PC-9 (cell line): ENCODE data around the gene RAB31. TPM values are rescaled to one million over a fixed set of nuclear protein-coding genes. Genes with fewer than 3 reads are reported as not detected.

Experiments
- BruUV-seq: library from RNA; stranded (reverse); fragments of 400-500 nt; replicated peaks from 2 replicates; lab custom pipeline; 2021; lab: Mats Ljungman, UMichigan
- CTCF ChIA-PET: fragments of 300-600 bp; sonication (Branson Sonifier 250); formaldehyde crosslinking; loops from one replicate; lab custom pipeline; 2022; ENCODE audit warnings: antibody characterized with exemption; lab: Charles Lee
- POLR2A ChIA-PET: fragments of 300-600 bp; sonication (Branson Sonifier 250); formaldehyde crosslinking; loops from one replicate; lab custom pipeline; 2022; ENCODE audit warnings: antibody characterized with exemption; ENCODE audit not compliant: unreplicated experiment; lab: Charles Lee
- DNase-seq, 2 experiments: peaks; one replicate each; pipeline versions ENCODE4 v3.0.0 to v3.0.0-alpha.2; 2015 to 2022; ENCODE audit warnings: mixed read lengths in 1 of 2
- H2AFZ ChIP-seq: fragments of 200-600 bp; sonication (generic); 2 replicates; pipeline ENCODE4 v1.8.1; 2017; ENCODE audit warnings: antibody characterized with exemption
- H3F3A ChIP-seq: fragments of 200-600 bp; sonication (generic); 2 replicates; pipeline ENCODE4 v1.8.1; 2017; ENCODE audit warnings: antibody characterized with exemption, mild to moderate bottlenecking, low read depth; ENCODE audit not compliant: insufficient read depth
- H3K27ac ChIP-seq: fragments of 200-600 bp; sonication (generic); 2 replicates; pipeline ENCODE4 v1.6.1; 2016; ENCODE audit warnings: mixed run types
- H3K27me3 ChIP-seq: fragments of 200-600 bp; sonication (generic); 2 replicates; pipeline ENCODE4 v1.6.1; 2016; ENCODE audit warnings: low read depth, mixed run types; ENCODE audit not compliant: insufficient read depth
- H3K36me3 ChIP-seq: fragments of 200-600 bp; sonication (generic); 2 replicates; pipeline ENCODE4 v1.6.1; 2016; ENCODE audit warnings: low read depth, mixed run types
- H3K4me1 ChIP-seq: fragments of 200-600 bp; sonication (generic); replicated peaks from 2 replicates; pipeline ENCODE4 v1.6.1; 2016; ENCODE audit warnings: mixed run types; ENCODE audit not compliant: insufficient read depth
- H3K4me2 ChIP-seq: fragments of 200-600 bp; sonication (generic); 2 replicates; pipeline ENCODE4 v1.6.1; 2017; ENCODE audit warnings: mixed run types
- H3K4me3 ChIP-seq: fragments of 200-600 bp; sonication (generic); 2 replicates; pipeline ENCODE4 v1.6.1; 2016; ENCODE audit warnings: mixed run types
- H3K79me2 ChIP-seq: fragments of 200-600 bp; sonication (generic); 2 replicates; pipeline ENCODE4 v1.6.1; 2017; ENCODE audit warnings: low read depth, mixed run types
- H3K9me2 ChIP-seq: fragments of 200-600 bp; sonication (generic); 2 replicates; pipeline ENCODE4 v1.8.1; 2017; ENCODE audit warnings: mild to moderate bottlenecking; ENCODE audit not compliant: insufficient read depth
- H3K9me3 ChIP-seq: fragments of 200-600 bp; sonication (generic); 2 replicates; pipeline ENCODE4 v1.8.1; 2016; ENCODE audit warnings: low read depth; ENCODE audit not compliant: insufficient read depth
- H4K20me1 ChIP-seq: fragments of 200-600 bp; sonication (generic); 2 replicates; pipeline ENCODE4 v1.8.1; 2017; ENCODE audit not compliant: insufficient read depth
- EZH2 ChIP-seq: fragments of 200-600 bp; sonication (generic); IDR thresholded peaks from 2 replicates; pipeline ENCODE4 v1.8.0; 2017; ENCODE audit warnings: antibody characterized with exemption, low read depth
- intact Hi-C: fragments of 100-400 bp; cut with micrococcal nuclease; formaldehyde crosslinking; loops from one replicate; pipeline ENCODE4 v1.10.0; 2022; ENCODE audit not compliant: unreplicated experiment
- total RNA-seq: library from RNA; stranded (reverse); gene quantifications from 2 replicates; pipeline ENCODE4 v1.2.3, GENCODE V29; 2021
- TF ChIP-seq, protein P1 (sequence below): fragments of 200-600 bp; sonication (generic); conservative IDR thresholded peaks from 2 replicates; pipeline ENCODE4 v1.6.1; 2017; ENCODE audit warnings: mixed run types, antibody characterized with exemption, mild to moderate bottlenecking, moderate library complexity

The RAB31 gene
- total RNA-seq, 1 experiment from 2014 or later = 51.0 TPM

- no peak overlapping the region for H3K27ac ChIP-seq
- no peaks in the 10 kb centered on the region for H4K20me1 ChIP-seq
- peaks cover 26% of the 10 kb centered on the region; the same call in 1 of the 2 replicates for H3K36me3 ChIP-seq
- peaks cover 20% of the 10 kb centered on the region for H3F3A ChIP-seq
- POLR2A ChIA-PET = no interaction called here
- no peaks in the 10 kb centered on the region for H3K27me3 ChIP-seq
- intact Hi-C loops = no loop called here
- H3K9me3 ChIP-seq = no peaks in the 10 kb centered on the region
- no TSS peak for BruUV-seq
- peaks cover 20% of the 10 kb centered on the region for H3K4me1 ChIP-seq
- CTCF ChIA-PET = no interaction called here
- H3K79me2 ChIP-seq = no peaks in the 10 kb centered on the region; the same call in 1 of the 2 replicates
- TF ChIP-seq, protein P1, sequence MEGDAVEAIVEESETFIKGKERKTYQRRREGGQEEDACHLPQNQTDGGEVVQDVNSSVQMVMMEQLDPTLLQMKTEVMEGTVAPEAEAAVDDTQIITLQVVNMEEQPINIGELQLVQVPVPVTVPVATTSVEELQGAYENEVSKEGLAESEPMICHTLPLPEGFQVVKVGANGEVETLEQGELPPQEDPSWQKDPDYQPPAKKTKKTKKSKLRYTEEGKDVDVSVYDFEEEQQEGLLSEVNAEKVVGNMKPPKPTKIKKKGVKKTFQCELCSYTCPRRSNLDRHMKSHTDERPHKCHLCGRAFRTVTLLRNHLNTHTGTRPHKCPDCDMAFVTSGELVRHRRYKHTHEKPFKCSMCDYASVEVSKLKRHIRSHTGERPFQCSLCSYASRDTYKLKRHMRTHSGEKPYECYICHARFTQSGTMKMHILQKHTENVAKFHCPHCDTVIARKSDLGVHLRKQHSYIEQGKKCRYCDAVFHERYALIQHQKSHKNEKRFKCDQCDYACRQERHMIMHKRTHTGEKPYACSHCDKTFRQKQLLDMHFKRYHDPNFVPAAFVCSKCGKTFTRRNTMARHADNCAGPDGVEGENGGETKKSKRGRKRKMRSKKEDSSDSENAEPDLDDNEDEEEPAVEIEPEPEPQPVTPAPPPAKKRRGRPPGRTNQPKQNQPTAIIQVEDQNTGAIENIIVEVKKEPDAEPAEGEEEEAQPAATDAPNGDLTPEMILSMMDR = no peak
- no peak for TF ChIP-seq EZH2
- no peak overlapping the region for H3K4me2 ChIP-seq
- no peak overlapping the region for H3K4me3 ChIP-seq
- no peaks in the 10 kb centered on the region for H3K9me2 ChIP-seq
- DNase-seq = no peak
- no peak overlapping the region for H2AFZ ChIP-seq
These were observed 109.2 kb downstream of the RAB31 start for GRCh38 chr18:9817286-9817685.

GRCh38 chr18:9817725-9818422, 109.8 kb downstream of the RAB31 start:
- no peaks in the 10 kb centered on the region for H3K27me3 ChIP-seq
- H3K79me2 ChIP-seq = no peaks in the 10 kb centered on the region; the same call in 1 of the 2 replicates
- no peak overlapping the region for H3K27ac ChIP-seq
- H3K9me3 ChIP-seq = no peaks in the 10 kb centered on the region
- H3K4me1 ChIP-seq = peaks cover 20% of the 10 kb centered on the region
- DNase-seq = no peak
- peaks cover 20% of the 10 kb centered on the region for H3F3A ChIP-seq
- H3K4me2 ChIP-seq = no peak overlapping the region
- H3K4me3 ChIP-seq = no peak overlapping the region
- CTCF ChIA-PET = no interaction called here
- H3K9me2 ChIP-seq = no peaks in the 10 kb centered on the region
- TF ChIP-seq, protein P1 = no peak
- TF ChIP-seq EZH2 = no peak
- no peak overlapping the region for H2AFZ ChIP-seq
- peaks cover 26% of the 10 kb centered on the region; the same call in 1 of the 2 replicates for H3K36me3 ChIP-seq
- intact Hi-C loops = no loop called here
- H4K20me1 ChIP-seq = no peaks in the 10 kb centered on the region
- no TSS peak for BruUV-seq
- POLR2A ChIA-PET = no interaction called here

DNA sequence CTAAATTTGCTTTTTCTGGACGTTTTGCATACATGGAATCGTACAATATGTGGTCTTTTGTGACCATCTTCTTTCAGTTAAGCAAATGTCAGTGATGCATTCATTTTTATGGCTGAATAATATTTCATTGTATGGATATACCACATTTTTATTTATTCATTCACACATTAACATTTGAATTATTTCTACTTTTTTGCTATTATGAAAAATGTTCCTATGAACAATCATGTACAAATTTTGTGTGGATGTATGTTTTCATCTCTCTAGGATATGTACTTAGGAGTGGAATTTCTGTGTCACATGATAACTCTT, 110.3 kb downstream of the RAB31 start:
- peaks cover 26% of the 10 kb centered on the region; the same call in 1 of the 2 replicates for H3K36me3 ChIP-seq

More for the DNA sequence above, 110.3 kb downstream of the RAB31 start:
- H3K27me3 ChIP-seq = no peaks in the 10 kb centered on the region
- peaks cover 17% of the 10 kb centered on the region for H3K4me1 ChIP-seq
- H3K9me3 ChIP-seq = no peaks in the 10 kb centered on the region
- ChIA-PET POLR2A (no interaction called here), CTCF (no interaction called here)
- no peak overlapping the region for H3K4me2 ChIP-seq
- no TSS peak for BruUV-seq
- no peaks in the 10 kb centered on the region for H3K9me2 ChIP-seq
- intact Hi-C loops = no loop called here
- H2AFZ ChIP-seq = no peak overlapping the region
- no peaks in the 10 kb centered on the region; the same call in 1 of the 2 replicates for H3K79me2 ChIP-seq
- H3F3A ChIP-seq = peaks cover 20% of the 10 kb centered on the region
- no peak overlapping the region for H3K4me3 ChIP-seq
- no peak for DNase-seq
- H3K27ac ChIP-seq = no peak overlapping the region
- TF ChIP-seq, protein P1 = no peak
- no peak for TF ChIP-seq EZH2
- H4K20me1 ChIP-seq = no peaks in the 10 kb centered on the region
